ENCODE measurements around the gene CFAP157. TPM values are rescaled to one million over a fixed set of nuclear protein-coding genes. Genes with fewer than 3 reads are reported as not detected.

CFAP157 gene
- total RNA-seq, 1 donor from 2014 or later, result 0.34 TPM

DNA sequence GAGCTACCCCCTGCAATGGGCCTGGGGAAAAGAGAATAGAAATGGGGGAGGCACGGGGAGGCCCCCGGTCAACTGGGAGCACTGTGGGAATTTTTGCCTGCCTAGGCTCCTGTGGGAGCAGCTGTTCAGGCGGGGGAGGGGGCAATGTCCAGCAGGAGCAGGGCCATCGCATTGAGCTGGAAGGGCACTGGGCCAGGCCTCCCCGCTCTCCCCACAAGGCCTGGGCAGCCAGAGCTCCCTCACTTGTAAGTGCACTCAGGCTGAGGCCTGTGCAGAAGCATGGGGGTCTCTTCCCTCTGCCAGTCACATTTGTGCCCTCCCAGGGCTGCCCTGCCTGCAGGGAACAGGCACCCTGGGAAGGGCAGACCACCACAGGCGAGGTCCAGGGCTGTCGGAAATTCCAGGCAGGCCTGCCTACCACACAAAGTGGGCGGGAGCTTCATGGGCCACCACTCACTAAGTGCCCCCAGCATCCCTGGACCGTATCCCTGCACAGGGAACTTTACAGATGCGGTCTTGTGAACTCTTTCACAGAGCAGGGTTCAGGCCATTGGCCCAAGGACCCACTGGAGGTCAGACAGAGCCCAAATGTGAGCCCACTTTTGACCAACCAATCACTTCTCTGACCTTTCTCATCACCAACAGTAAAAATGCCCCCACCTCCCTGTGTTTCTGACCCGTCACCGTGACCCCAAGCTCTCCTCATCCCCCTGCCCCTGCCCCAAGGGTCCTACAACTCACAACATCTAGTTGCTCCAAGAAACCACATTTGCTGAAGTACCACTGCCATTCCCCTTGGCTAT is 1.0 kb upstream of the CFAP157 start:
- no peak for DNase-seq (ENCODE audit: low spot score in 2 of 2, unreplicated experiment in 2 of 2)
- H3K4me3 Mint-ChIP-seq, result no peak overlapping the region
- TF ChIP-seq CTCF (IDR thresholded peaks at IDR 0.05; ENCODE audit: unreplicated experiment), result no peak
- no peaks in the 10 kb centered on the region for H3K36me3 Mint-ChIP-seq
- no peaks in the 10 kb centered on the region for H3K27me3 Mint-ChIP-seq (ENCODE audit: low read depth)
- no peak overlapping the region for H3K27ac Mint-ChIP-seq
- peaks cover 3% of the 10 kb centered on the region for H3K9me3 Mint-ChIP-seq
- peaks cover 2% of the 10 kb centered on the region for H3K4me1 Mint-ChIP-seq

- no peaks in the 10 kb centered on the region for H3K36me3 Mint-ChIP-seq
- no peaks in the 10 kb centered on the region for H3K27me3 Mint-ChIP-seq (ENCODE audit: low read depth)
- H3K4me1 Mint-ChIP-seq, result peaks cover 5% of the 10 kb centered on the region
Observed at GRCh38 chr9:127707766-127708165, 978 bp downstream of the CFAP157 start.

GRCh38 chr9:127708952-127709587 is 2.3 kb downstream of the CFAP157 start:
- no peak overlapping the region for H3K4me3 Mint-ChIP-seq
- DNase-seq (ENCODE audit: low spot score in 2 of 2, unreplicated experiment in 2 of 2), result no peak
- TF ChIP-seq CTCF (IDR thresholded peaks at IDR 0.05; ENCODE audit: unreplicated experiment), result no peak
- peaks cover 5% of the 10 kb centered on the region for H3K4me1 Mint-ChIP-seq
- no peak overlapping the region for H3K27ac Mint-ChIP-seq
- H3K36me3 Mint-ChIP-seq, result no peaks in the 10 kb centered on the region
- no peaks in the 10 kb centered on the region for H3K27me3 Mint-ChIP-seq (ENCODE audit: low read depth)
- H3K9me3 Mint-ChIP-seq, result peaks cover 3% of the 10 kb centered on the region

More at GRCh38 chr9:127707766-127708165, 978 bp downstream of the CFAP157 start:
- no peak for DNase-seq (ENCODE audit: low spot score in 2 of 2, unreplicated experiment in 2 of 2)
- H3K4me3 Mint-ChIP-seq, result no peak overlapping the region
- TF ChIP-seq CTCF (IDR thresholded peaks at IDR 0.05; ENCODE audit: unreplicated experiment), result no peak
- no peak overlapping the region for H3K27ac Mint-ChIP-seq
- H3K9me3 Mint-ChIP-seq, result peaks cover 3% of the 10 kb centered on the region

DNA sequence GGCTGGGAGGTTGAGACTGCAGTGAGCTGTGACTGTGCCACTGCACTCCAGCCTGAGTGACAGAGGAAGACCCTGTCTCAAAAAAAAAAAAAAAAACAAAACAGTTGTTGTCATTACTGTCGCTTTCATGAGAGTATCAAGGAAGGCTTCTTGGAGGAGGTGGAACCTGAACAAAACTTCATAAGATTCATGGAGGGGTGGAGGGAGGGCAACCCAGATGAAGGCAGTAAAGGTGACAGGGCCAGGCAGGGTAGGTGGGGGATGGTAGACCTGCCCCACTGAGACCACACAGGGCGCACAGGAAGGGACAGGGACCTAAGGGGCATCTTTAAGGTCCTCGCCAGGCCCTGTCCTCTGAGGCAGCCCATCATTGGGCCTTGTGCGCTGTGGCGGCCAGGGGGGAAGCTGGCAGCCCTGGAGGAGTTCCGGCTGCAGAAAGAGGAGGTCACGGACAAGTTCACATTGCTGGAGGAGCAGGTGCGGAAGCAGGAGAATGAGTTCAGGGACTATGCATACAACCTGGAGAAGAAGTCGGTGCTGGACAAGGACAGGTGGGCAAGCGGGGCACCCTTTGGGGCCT is 3.5 kb downstream of the CFAP157 start:
- H3K27ac Mint-ChIP-seq, result no peak overlapping the region

DNA sequence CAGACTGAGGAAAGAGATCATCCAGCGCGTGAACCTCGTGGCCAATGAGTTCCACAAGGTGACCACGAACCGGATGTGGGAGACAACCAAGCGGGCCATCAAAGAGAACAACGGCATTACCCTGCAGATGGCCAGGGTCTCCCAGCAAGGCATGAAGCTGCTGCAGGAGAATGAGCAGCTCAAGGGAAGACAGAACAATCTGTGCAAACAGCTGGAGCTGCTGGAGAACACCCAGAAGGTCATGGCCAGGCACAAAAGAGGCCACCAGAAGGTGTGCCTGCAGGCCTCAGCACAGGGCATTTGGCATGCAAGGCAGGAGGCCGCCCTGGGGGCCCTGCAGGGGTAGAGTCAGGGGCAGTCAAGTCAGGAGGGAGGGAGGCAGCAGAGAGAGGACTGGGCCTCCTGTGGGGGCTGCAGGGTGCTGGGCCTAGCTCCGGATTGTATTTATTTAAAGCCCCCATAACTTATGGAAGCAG is 4.5 kb downstream of the CFAP157 start:
- no peaks in the 10 kb centered on the region for H3K36me3 Mint-ChIP-seq
- H3K4me1 Mint-ChIP-seq, result peaks cover 14% of the 10 kb centered on the region
- H3K27me3 Mint-ChIP-seq (ENCODE audit: low read depth), result no peaks in the 10 kb centered on the region
- H3K4me3 Mint-ChIP-seq, result no peak overlapping the region
- no peak for DNase-seq (ENCODE audit: low spot score in 2 of 2, unreplicated experiment in 2 of 2)
- no peak for TF ChIP-seq CTCF (IDR thresholded peaks at IDR 0.05; ENCODE audit: unreplicated experiment)
- no peak overlapping the region for H3K27ac Mint-ChIP-seq
- peaks cover 3% of the 10 kb centered on the region for H3K9me3 Mint-ChIP-seq

More for the DNA sequence above, 3.5 kb downstream of the CFAP157 start:
- Mint-ChIP-seq H3K9me3 (peaks cover 3% of the 10 kb centered on the region), H3K4me3 (no peak overlapping the region), H3K4me1 (peaks cover 8% of the 10 kb centered on the region), H3K27me3 (ENCODE audit: low read depth) (no peaks in the 10 kb centered on the region), H3K36me3 (no peaks in the 10 kb centered on the region)
- TF ChIP-seq CTCF (IDR thresholded peaks at IDR 0.05; ENCODE audit: unreplicated experiment), result no peak
- DNase-seq (ENCODE audit: low spot score in 2 of 2, unreplicated experiment in 2 of 2), result no peak

Data from mesothelial cell of epicardium (in vitro differentiated cells).